ENCODE measurements around the gene KLF16. TPM values are rescaled to one million over a fixed set of nuclear protein-coding genes. Genes with fewer than 3 reads are reported as not detected.

KLF16 gene
- total RNA-seq, 1 donor: 7.3 TPM

GRCh38 chr19:1846517-1847204 is 16.7 kb downstream of the KLF16 start:
- no peak for DNase-seq (ENCODE audit: low read depth)
- peak overlapping the region; percentile 94 for H3K4me3 ChIP-seq (ENCODE audit: low read depth, low read length)
- TF ChIP-seq, protein P1, sequence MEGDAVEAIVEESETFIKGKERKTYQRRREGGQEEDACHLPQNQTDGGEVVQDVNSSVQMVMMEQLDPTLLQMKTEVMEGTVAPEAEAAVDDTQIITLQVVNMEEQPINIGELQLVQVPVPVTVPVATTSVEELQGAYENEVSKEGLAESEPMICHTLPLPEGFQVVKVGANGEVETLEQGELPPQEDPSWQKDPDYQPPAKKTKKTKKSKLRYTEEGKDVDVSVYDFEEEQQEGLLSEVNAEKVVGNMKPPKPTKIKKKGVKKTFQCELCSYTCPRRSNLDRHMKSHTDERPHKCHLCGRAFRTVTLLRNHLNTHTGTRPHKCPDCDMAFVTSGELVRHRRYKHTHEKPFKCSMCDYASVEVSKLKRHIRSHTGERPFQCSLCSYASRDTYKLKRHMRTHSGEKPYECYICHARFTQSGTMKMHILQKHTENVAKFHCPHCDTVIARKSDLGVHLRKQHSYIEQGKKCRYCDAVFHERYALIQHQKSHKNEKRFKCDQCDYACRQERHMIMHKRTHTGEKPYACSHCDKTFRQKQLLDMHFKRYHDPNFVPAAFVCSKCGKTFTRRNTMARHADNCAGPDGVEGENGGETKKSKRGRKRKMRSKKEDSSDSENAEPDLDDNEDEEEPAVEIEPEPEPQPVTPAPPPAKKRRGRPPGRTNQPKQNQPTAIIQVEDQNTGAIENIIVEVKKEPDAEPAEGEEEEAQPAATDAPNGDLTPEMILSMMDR (IDR thresholded peaks at IDR 0.05; ENCODE audit: insufficient read depth, low read length): no peak

DNA sequence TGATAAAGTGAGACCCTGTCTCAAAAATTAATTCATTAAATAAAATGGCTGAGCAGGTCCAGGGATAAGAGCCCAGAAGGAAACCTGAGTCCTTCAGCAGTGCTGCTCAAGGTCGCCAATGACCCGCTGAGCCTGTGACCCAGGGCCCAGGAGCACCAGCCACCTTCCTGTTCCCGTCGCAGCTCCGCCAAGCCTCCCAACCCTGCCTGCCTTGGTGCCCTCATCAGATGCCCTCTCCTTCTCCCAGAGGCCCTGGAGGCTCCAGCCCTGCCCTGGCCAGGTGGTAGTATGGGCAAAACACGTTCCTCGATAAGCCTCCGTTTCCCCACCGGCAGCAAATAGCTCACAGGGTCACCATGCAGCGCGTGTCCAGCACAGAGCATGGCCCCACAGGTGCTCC is 17.7 kb downstream of the KLF16 start:
- no peak for DNase-seq (ENCODE audit: low read depth)
- H3K4me3 ChIP-seq (ENCODE audit: low read depth, low read length): no peak overlapping the region
- TF ChIP-seq, protein P1 (IDR thresholded peaks at IDR 0.05; ENCODE audit: insufficient read depth, low read length): no peak

GRCh38 chr19:1845125-1845515 is 18.3 kb downstream of the KLF16 start:
- TF ChIP-seq, protein P1 (IDR thresholded peaks at IDR 0.05; ENCODE audit: insufficient read depth, low read length): no peak
- H3K4me3 ChIP-seq (ENCODE audit: low read depth, low read length): no peak overlapping the region
- no peak for DNase-seq (ENCODE audit: low read depth)

DNA sequence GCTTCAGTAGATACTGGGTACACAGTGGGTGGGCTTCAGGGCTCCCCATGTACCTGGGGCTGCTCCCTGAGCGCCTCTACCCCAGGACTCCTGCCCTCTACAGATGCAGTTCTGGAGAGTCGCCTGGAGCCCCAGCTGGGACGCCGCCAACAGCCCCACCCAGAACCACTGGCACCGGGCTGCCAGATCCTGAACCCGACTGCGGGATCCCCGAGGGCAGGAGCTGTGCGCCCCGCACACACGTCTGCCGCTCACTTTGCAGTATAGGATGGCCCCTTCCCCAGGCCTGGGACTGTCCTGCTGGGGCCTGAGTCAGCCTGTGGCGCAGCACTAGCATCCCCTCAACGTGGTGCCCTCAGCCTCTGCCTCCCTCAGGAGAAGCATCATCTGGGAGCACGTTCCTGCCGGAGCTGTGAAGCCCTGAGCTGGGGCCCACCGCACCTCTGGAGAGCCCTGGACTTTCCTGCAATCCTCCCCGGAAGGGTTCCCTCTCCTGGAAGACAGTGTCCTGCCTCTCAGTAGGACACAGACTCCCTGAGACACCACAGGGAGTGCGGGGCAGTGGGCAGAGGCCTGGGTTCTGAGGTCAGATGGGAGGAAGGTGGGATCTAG is 18.8 kb downstream of the KLF16 start:
- TF ChIP-seq, protein P1 (IDR thresholded peaks at IDR 0.05; ENCODE audit: insufficient read depth, low read length): no peak
- no peak overlapping the region for H3K4me3 ChIP-seq (ENCODE audit: low read depth, low read length)
- DNase-seq (ENCODE audit: low read depth): no peak

GRCh38 chr19:1843646-1844394 is 19.6 kb downstream of the KLF16 start:
- DNase-seq (ENCODE audit: low read depth): no peak
- no peak overlapping the region for H3K4me3 ChIP-seq (ENCODE audit: low read depth, low read length)
- TF ChIP-seq, protein P1 (IDR thresholded peaks at IDR 0.05; ENCODE audit: insufficient read depth, low read length): no peak

DNA sequence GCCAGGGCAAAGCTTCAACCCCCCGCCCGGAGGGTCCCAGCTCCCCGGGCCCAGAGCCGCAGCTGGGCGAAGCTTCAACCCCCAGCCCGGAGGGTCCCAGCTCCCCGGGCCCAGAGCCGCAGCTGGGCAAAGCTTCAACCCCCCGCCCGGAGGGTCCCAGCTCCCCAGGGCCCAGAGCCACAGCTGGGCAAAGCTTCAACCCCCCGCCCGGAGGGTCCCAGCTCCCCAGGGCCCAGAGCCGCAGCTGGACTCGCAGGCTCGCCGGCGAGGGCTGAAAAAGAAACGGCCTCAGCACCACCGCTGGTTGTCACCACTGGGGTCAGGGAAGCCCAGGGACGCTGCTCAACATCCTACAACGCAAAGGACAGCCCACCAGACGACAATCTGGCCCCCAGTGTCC is 20.3 kb downstream of the KLF16 start:
- TF ChIP-seq, protein P1 (IDR thresholded peaks at IDR 0.05; ENCODE audit: insufficient read depth, low read length): no peak
- no peak overlapping the region for H3K4me3 ChIP-seq (ENCODE audit: low read depth, low read length)
- DNase-seq (ENCODE audit: low read depth): no peak
